WTC11 (cell line): ENCODE data around the gene SMIM1. TPM values are rescaled to one million over a fixed set of nuclear protein-coding genes. Genes with fewer than 3 reads are reported as not detected.

ENCODE experiments used
- ATAC-seq: fragments of 200-7000 bp; cut with Tn5 transposase; 2 replicates; pipeline ENCODE4 v1.10.0; 2021; ENCODE audit warnings: mild to moderate bottlenecking, moderate library complexity
- CTCF ChIA-PET: fragments of 300-600 bp; sonication (Branson Sonifier 250); formaldehyde crosslinking; loops from one replicate; lab custom pipeline; 2021; ENCODE audit warnings: antibody characterized with exemption; lab: Charles Lee
- POLR2A ChIA-PET: fragments of 350-600 bp; sonication (Branson Sonifier 250); formaldehyde crosslinking; loops from one replicate; lab custom pipeline; 2021; ENCODE audit warnings: antibody characterized with exemption; lab: Charles Lee
- DNase-seq: peaks from one replicate; pipeline ENCODE4 v3.0.0; 2021; ENCODE audit warnings: low spot score
- H3K27ac Mint-ChIP-seq: 2 replicates; pipeline ENCODE4 v1.8.0; 2021; ENCODE audit warnings: mixed read lengths
- H3K27me3 Mint-ChIP-seq: 2 replicates; pipeline ENCODE4 v1.8.0; 2021; ENCODE audit warnings: low read depth, mild to moderate bottlenecking, moderate library complexity, mixed read lengths
- H3K36me3 Mint-ChIP-seq: 2 replicates; pipeline ENCODE4 v1.8.0; 2021; ENCODE audit warnings: mixed read lengths
- H3K4me1 Mint-ChIP-seq: 2 replicates; pipeline ENCODE4 v1.8.0; 2022; ENCODE audit warnings: mixed read lengths
- H3K4me3 Mint-ChIP-seq: 2 replicates; pipeline ENCODE4 v1.8.0; 2021; ENCODE audit warnings: mild to moderate bottlenecking, moderate library complexity, mixed read lengths
- H3K9me3 Mint-ChIP-seq: 2 replicates; pipeline ENCODE4 v1.8.0; 2021; ENCODE audit warnings: mixed read lengths
- AFF4 ChIP-seq: sonication (generic); formaldehyde crosslinking; IDR thresholded peaks from 2 replicates; pipeline ENCODE4 v1.8.1; 2023; ENCODE audit warnings: mild to moderate bottlenecking, missing genetic modification reagents, borderline replicate concordance
- CDX4 ChIP-seq: fragments of 250-450 bp; sonication (Bioruptor Pico); IDR thresholded peaks from 2 replicates; pipeline ENCODE4 v1.9.0; 2021; ENCODE audit warnings: moderate library complexity, mild to moderate bottlenecking, inconsistent platforms, borderline replicate concordance
- ELF4 ChIP-seq: sonication (generic); formaldehyde crosslinking; IDR thresholded peaks from 2 replicates; pipeline ENCODE4 v1.8.1; 2022; ENCODE audit warnings: low read depth, mild to moderate bottlenecking, moderate library complexity, missing genetic modification reagents
- FOXP1 ChIP-seq: sonication (generic); formaldehyde crosslinking; IDR thresholded peaks from 2 replicates; pipeline ENCODE4 v1.8.0; 2022; ENCODE audit warnings: missing genetic modification reagents, mild to moderate bottlenecking, moderate library complexity, borderline replicate concordance
- GABPB1 ChIP-seq: sonication (generic); formaldehyde crosslinking; IDR thresholded peaks from 2 replicates; pipeline ENCODE4 v1.8.1; 2023; ENCODE audit warnings: mild to moderate bottlenecking, missing genetic modification reagents
- HMGXB4 ChIP-seq: sonication (generic); formaldehyde crosslinking; IDR thresholded peaks from 2 replicates; pipeline ENCODE4 v1.8.1; 2023; ENCODE audit warnings: mild to moderate bottlenecking, moderate library complexity, missing genetic modification reagents
- JUN ChIP-seq: sonication (generic); formaldehyde crosslinking; IDR thresholded peaks from 2 replicates; pipeline ENCODE4 v1.8.0; 2023; ENCODE audit warnings: mild to moderate bottlenecking, missing genetic modification reagents
- MYBL2 ChIP-seq: sonication (generic); formaldehyde crosslinking; IDR thresholded peaks from 2 replicates; pipeline ENCODE4 v1.8.1; 2023; ENCODE audit warnings: mild to moderate bottlenecking, moderate library complexity, missing genetic modification reagents
- PRRX2 ChIP-seq: fragments of 250-450 bp; sonication (Bioruptor Pico); IDR thresholded peaks from 2 replicates; pipeline ENCODE4 v1.8.0; 2021; ENCODE audit warnings: mild to moderate bottlenecking
- SP1 ChIP-seq: sonication (generic); formaldehyde crosslinking; conservative IDR thresholded peaks from 2 replicates; pipeline ENCODE4 v1.8.1; 2022; ENCODE audit warnings: missing genetic modification reagents
- USF2 ChIP-seq: sonication (generic); formaldehyde crosslinking; IDR thresholded peaks from 2 replicates; pipeline ENCODE4 v1.8.1; 2023; ENCODE audit warnings: mild to moderate bottlenecking, missing genetic modification reagents, moderate library complexity
- ZNF281 ChIP-seq: sonication (generic); formaldehyde crosslinking; IDR thresholded peaks from 2 replicates; pipeline ENCODE4 v1.8.0; 2023; ENCODE audit warnings: mild to moderate bottlenecking, missing genetic modification reagents
- ZNF416 ChIP-seq: fragments of 250-450 bp; sonication (Bioruptor Pico); IDR thresholded peaks from 2 replicates; pipeline ENCODE4 v1.9.0; 2021; ENCODE audit warnings: mild to moderate bottlenecking, inconsistent platforms
- ZNF512 ChIP-seq: sonication (generic); formaldehyde crosslinking; IDR thresholded peaks from 2 replicates; pipeline ENCODE4 v1.8.1; 2022; ENCODE audit warnings: missing genetic modification reagents, borderline replicate concordance
- ZNF532 ChIP-seq: fragments of 250-450 bp; sonication (Bioruptor Pico); IDR thresholded peaks from 2 replicates; pipeline ENCODE4 v1.9.0; 2021; ENCODE audit warnings: mild to moderate bottlenecking, borderline replicate concordance
- total RNA-seq: library from RNA; stranded (reverse); gene quantifications from 3 replicates; pipeline ENCODE4 v1.2.3, GENCODE V29; 2021

Gene SMIM1
- total RNA-seq, 1 experiment from 2014 or later: 10.2 TPM

GRCh38 chr1:3750741-3751140, 21.8 kb upstream of the SMIM1 start (continued):
- TF ChIP-seq ZNF281 (no peak), ZNF512 (CRISPR knock-in tag) (no peak), GABPB1 (CRISPR knock-in tag) (no peak), HMGXB4 (CRISPR knock-in tag) (no peak), SP1 (no peak), ELF4 (CRISPR knock-in tag) (no peak), FOXP1 (CRISPR knock-in tag) (no peak)

GRCh38 chr1:3752400-3752945, 20.1 kb upstream of the SMIM1 start, which contains the start of gene CCDC27:
Gene CCDC27 (plus strand): TSS chr1:3752450. CDS start chr1:3752482, 32 bp downstream.
- Mint-ChIP-seq H3K27me3 (peaks cover 19% of the 10 kb centered on the region), H3K9me3 (no peaks in the 10 kb centered on the region), H3K4me3 (no peak within 1 kb of the TSS), H3K4me1 (no peaks in the 10 kb centered on the region), H3K36me3 (no peaks in the 10 kb centered on the region), H3K27ac (no peak within 1 kb of the TSS)
- DNase-seq: no peak
- ChIA-PET POLR2A (no interaction called here), CTCF (interaction anchor here (0.6 kb wide), 1 partner anchor 33 kb away, joined by 3 read pairs; no protein-coding TSS in a partner anchor)
- no peak for TF ChIP-seq MYBL2
- ATAC-seq: no peak

- Mint-ChIP-seq H3K36me3 (no peaks in the 10 kb centered on the region), H3K27ac (no peak overlapping the region), H3K9me3 (no peaks in the 10 kb centered on the region), H3K27me3 (peaks cover 19% of the 10 kb centered on the region), H3K4me3 (no peak overlapping the region), H3K4me1 (no peaks in the 10 kb centered on the region)
- POLR2A ChIA-PET: no interaction called here
- ATAC-seq (no peak), DNase-seq (no peak)
- CTCF ChIA-PET: interaction anchor here (0.8 kb wide), 1 partner anchor 134 kb away, joined by 3 read pairs; no protein-coding TSS in a partner anchor
- TF ChIP-seq ZNF416 (CRISPR knock-in tag) (no peak), ZNF532 (CRISPR knock-in tag) (no peak), JUN (no peak), USF2 (CRISPR knock-in tag) (no peak), PRRX2 (CRISPR knock-in tag) (no peak), CDX4 (CRISPR knock-in tag) (no peak), AFF4 (no peak)
Observed at GRCh38 chr1:3753656-3754454, 18.7 kb upstream of the SMIM1 start.
